Stimulated activated CD4-positive, alpha-beta T cell treated with anti-CD3 and anti-CD28 coated beads, Interleukin-12 subunit alpha, Interleukin-12 subunit beta, amount 100 ng/mL, for 48 hours (primary cell): ENCODE results near the gene TMEM161B.
"Not testable (repeated sequence)": the region's sequence is repeated elsewhere in the genome, so short reads cannot be mapped to it uniquely, and the experiment has no call there.

Source experiments
- DNase-seq, 3 donors: peaks; one replicate each; pipeline ENCODE4 v3.0.0-alpha.2; 2020; ENCODE audit warnings: low read depth in 2 of 3, low spot score in 1 of 3

The TMEM161B gene

DNA sequence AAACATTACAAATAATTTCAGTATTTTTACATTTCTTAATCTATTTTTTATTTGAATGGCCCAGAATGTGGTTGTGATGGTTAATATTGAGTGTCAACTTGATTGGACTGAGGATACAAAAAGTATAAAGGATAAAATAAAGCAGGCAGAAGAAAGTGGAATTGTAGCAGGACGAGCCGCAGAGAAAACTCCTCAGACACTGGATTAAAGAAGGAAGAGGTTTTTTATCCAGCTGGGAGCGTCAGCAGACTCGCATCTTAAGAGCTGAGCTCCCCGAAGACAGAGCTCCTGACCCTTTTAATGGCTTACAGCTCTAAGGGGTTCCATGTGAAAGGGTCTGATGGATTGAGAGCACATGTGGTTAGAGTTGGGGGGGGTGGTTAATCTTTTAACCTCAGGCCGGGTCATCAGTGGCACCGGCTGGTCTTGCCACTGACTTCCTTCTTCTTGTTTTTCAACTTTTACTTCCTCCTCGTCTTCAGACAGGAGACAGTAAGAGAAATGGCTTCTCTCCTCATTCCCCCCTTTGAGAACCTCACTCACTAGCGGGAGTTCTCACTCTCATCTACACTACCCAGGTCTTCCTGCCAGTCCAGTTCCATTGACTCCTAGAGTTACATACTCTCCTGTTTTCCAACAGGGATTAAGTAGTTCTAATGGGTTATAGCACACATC lies 80.0 kb downstream of the TMEM161B start:
- DNase-seq, result no peak

DNA sequence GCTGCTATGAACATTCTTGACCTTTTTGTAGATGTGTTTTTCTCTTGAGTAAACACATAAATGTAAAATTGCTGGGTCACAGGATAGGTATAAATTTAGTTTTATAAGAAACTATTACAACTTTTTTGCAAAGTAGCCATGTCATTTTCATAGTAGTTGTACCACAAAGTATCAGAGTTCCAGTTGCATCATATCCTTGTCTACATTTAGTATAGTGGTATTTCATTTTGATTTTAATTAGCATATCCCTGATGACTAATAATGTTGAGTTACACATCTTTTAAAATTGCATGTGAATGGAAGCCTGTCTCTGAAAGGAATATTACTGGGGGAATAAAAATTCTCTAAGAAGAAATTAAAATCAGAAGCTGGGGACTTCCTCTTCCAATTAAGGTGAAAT lies 85.4 kb downstream of the TMEM161B start:
- no peak for DNase-seq

DNA sequence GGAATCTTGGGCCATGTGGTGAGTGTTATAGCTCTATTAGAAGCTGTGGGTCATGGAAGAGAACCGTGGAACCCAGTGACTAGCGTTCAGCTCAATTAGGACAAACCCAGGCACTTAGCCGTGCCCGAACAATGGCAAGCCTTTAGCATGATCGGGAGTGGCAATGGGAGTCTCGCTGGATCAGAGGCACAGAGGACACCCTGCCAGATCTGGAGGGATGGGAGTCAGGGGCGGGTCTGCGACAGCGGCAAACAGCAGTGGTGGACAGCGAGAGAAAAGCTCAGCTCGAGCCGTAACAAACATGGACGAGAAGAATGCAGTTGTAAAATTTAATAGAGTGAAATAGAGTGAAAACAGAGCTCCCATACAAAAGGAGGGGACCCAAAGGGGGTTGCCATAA lies 91.2 kb downstream of the TMEM161B start:
- not testable (repeated sequence) for DNase-seq

DNA sequence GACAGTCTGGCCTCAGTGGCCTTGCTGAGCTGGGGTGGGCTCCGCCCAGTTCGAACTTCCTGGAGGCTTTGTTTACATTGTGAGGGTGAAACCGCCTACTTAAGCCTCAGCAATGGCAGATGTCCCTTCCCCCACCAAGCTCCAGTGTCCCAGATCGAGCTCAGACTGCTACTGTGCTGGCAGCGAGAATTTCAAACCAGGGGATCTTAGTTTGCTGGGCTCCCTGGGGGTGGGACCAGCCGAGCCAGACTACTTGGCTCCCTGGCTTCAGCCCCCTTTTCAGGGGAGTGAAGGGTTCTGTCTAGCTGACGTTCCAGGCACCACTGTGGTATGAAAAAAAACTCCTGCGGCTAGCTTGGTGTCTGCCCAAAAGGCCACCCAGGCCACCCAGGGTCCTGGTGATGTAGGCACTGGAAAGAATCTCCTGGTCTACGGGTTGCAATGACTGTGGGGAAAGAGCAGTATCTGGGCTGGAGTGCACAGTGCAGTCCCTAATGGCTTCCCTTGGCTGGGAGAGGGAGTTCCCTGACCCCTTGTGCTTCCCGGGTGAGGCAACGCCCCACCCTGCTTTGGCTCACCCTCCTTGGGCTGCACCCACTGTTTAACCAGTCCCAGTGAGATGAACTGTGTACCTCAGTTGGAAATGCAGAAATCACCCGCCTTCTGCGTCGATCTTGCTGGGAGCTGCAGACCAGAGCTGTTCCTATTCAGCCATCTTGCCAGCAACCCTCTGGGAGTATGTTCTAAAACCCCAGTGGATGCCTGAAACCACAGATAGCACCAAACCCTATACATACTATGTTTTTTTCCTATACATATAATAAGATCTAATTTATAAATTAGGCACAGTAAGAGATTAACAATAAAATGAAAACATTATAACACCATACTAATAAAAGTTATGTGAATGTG lies 95.5 kb downstream of the TMEM161B start:
- no peak for DNase-seq

DNA sequence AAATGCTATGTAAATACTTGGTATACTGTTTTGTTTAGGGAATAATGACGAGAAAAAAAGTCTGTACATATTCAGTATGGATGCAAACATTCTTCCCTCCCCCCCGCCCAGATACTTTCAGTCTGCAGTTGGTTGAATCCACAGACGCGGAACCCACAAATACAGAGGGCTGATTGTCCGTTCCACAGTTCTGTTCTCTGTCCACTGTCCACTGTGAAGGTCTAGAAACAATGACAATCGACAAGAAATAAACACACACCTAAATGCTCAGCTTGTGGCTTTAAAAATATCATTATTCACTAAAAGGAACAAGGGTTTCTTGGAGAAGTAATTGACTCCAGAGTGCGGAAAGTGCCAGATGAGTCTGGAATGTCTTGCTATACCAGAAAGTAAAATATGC lies 109.1 kb downstream of the TMEM161B start:
- no peak for DNase-seq

DNA sequence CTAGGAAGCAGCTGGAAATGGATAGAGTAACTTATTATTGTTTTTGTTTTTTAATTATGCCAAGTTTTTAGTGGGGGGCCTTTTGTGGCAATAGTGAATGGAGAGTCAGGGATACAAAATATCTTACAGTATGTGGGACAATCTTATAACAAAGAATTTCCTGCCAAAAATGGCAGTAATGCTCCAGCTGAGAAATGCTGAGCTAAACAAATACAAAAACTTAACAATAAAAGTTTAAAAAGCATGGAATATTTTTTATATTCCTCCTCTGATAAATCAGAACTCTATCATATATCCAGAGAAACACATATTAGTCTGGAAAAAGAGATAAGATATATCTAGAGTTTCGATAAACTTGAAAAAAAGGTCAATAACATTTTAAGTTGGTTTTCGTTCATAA lies 110.6 kb downstream of the TMEM161B start:
- no peak for DNase-seq

DNA sequence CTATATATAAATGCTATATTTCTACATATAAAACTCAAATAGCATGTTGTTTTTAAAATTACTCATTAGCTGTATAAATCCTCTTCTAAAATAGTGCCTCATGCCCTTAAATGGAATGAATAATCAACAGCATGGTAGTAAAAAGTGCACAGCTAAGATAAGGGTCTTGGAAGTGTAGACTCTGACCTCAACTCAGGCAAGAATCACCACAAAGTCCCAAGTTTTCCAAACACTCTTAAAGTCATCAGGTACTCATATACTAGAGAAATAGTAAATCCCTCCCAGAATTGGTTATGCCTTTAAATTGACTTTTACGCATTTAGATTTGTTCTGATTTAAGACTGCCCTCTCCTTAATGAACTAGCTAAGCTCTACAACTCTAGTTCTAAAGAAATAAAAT lies 113.8 kb downstream of the TMEM161B start:
- DNase-seq, result no peak

DNA sequence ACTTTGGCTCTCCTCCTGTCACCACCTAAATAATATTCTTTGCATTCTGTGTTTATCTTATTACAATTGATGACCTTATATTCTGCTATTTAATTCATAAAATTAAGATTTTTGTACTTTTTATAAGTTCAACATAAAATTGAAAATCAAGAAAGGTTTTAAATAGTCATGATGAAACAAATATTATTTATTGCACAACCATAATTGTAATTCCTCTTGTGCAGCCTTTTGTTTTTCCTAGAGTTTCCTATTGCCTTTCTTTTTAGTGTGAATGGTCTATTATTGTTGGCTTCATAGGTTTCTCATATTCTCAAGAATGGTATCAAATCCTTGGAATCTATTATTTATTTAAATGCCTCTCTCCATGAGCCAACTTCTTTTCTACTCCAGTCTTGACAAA lies 117.9 kb downstream of the TMEM161B start:
- no peak for DNase-seq

DNA sequence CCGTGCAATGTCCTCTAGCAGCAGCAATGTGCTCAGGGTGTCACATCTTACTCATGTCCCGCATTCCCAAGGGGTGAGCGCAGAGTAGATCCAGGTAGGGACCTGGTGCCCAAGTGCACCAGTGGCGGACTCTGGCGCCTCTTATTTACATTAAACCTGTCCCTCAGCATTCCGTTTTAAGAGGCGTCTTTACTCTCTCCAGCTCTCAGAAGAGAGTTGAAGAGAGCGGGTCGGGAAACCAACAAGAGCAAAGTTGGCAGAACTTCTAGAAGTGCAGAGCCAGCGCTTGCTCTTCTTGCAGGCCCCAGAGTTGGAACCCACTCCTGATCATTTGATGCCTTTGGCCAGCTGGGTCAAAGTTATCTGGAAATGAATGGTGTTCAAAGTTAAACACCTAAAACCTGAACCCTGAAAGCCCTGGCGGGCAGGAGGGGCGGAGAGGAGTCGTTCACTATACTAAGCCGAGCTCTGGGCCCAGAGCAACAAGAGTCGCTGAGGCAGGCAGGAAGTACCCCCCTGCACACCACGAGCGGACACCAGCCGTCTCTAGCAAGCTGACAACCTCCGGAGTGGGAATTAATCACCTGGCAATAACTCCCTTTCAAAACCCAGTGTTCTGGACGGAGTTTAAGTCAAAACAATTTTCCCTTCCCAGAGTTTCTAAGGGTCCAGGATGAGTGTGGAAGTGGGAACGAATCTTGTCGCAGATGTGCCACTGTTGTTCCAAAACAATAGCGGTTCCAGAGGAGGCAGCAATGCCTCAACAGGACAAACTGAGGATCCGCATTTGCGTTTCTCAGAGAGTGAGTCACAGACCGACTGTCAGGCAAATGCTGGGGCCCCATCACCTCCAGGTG lies 122.8 kb downstream of the TMEM161B start:
- no peak for DNase-seq

DNA sequence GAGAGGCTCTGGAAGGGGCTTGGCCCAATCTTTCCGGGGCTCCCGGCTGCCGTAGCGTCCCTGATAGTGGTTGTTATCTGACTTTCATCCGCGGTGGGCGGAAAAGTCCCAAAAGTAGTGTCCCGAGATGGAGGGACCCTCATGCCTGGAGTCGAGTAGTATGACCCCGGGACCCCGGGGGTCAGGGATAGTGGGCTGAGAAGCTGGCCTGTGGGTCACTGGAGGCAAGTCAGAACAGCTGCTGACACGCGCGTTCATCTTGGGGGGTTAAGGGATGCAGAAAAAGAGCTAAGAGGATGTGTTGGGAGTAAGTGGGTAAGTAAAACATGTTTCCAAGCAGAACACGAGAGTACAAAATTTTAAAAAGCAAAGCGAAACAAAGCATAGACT lies 123.4 kb downstream of the TMEM161B start:
- no peak for DNase-seq
